HT-29 (cell line): ENCODE data around the gene RAI14. TPM values are rescaled to one million over a fixed set of nuclear protein-coding genes. Genes with fewer than 3 reads are reported as not detected.

Source experiments
- DNase-seq: peaks from one replicate; pipeline ENCODE4 v3.0.0-alpha.2; 2015; ENCODE audit warnings: low spot score
- total RNA-seq: library from RNA; depleted of rRNA; stranded (reverse); fragments of >200 nt; shearing (Covaris generic); gene quantifications from 2 replicates; pipeline ENCODE4 v1.2.3, GENCODE V29; 2014

Gene RAI14
- total RNA-seq, 1 experiment from 2014 or later: 27.2 TPM

DNA sequence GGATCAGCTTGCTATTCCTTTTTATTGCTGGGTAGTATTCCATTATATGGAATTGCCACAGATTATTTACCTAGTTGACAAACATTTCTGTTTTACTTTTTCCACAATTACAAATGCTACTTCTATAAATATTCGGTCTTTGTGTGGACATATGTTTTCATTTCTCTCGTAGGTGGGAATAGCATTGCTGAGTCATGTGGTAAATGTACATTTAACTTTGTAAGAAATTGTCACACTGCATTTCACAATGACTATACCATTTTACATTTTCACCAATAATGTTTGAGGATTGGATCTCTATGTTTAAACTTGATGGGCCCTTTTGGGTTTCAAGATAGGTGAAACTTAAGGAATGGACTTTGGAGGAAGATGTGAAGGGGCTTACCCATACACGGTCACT, 19.7 kb downstream of the RAI14 start:
- DNase-seq: no peak

DNA sequence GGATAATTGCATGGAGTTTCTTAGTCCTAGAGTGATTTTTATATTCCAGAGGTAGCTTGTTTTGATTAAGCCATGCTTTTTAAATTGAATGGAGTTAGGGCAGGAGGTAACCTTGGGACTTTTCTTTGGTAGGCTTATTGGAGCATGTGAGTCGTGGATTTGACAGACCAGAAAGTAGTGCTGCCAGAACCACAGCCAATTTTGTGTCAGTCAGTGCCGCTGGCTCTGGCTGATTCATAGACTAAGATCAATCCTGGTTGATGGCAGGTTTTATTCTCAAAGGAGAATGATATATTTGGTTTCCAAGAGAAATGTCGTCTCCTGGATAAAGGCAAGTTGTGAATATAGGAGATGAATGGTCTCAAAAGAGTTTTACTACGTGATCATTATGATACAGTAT, 20.3 kb downstream of the RAI14 start:
- DNase-seq: no peak

DNA sequence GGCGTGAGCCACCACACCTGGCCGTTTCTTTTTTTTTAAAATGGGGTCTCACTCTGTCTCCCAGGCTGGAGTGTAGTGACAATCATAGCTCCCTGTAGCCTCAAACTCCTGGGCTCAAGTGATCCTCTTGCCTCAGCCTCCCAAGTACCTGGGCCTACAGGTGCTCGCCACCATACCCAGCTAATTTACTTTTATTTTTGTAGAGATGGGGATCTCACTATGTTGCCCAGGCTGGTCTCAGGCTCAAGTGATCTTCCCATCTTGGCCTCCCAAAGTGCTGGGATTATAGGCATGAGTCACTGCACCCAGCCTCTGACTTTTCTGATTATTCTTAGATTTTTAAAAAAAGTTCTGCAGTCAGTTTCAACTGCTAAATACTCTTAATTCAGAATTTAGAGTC, 21.3 kb downstream of the RAI14 start:
- no peak for DNase-seq

DNA sequence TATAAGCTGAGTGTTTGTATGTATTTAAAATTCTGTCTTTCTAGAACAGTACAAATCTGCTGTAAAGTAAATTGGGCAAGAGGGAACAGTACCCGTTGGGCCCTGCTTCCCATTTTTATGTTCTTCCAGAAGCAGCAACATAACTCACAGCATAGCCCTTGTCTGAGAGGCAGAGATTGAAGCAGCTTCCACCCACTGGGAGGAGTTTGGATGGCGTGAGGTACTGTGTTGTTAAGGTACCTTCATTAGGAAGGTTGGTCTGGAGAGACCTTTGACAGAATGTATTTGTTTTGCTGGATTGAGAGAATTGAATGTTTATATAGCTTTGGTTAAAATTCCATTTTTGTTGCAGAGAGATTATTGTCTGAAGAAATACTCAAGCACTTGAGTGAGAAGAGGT, 24.8 kb downstream of the RAI14 start:
- DNase-seq: no peak

DNA sequence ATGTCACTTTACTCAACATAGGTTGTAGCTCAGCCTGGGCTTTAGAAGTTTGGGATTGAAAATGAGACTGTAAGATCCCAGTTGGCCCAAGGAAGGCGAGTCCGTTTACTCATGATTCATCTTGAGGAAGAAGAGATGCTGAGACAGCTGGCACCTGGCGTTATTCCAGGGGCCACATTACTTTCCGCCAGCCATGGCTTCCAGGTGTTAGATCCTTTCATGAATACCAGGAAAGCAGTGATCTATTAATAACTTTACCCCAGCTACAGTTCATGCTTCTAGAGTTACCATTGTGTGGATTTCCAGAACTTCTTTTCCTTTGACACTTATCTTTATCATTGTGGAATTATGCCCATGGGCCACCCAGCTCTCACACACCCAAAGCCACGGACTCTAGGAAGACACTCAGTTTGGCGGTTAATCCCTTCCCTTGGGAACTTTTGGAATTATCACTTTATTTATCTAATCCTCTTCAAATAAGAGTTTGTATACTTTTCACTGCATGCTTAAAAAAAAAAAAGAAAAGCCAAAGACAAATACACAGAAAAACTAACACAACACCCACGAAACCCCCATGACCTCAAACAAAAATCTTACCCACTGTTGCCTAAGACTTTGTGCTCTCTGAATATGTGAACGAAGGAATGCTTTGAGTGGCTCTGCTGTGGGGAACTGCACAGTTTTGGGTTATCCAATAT, 26.9 kb downstream of the RAI14 start:
- peak; percentile 50 for DNase-seq

DNA sequence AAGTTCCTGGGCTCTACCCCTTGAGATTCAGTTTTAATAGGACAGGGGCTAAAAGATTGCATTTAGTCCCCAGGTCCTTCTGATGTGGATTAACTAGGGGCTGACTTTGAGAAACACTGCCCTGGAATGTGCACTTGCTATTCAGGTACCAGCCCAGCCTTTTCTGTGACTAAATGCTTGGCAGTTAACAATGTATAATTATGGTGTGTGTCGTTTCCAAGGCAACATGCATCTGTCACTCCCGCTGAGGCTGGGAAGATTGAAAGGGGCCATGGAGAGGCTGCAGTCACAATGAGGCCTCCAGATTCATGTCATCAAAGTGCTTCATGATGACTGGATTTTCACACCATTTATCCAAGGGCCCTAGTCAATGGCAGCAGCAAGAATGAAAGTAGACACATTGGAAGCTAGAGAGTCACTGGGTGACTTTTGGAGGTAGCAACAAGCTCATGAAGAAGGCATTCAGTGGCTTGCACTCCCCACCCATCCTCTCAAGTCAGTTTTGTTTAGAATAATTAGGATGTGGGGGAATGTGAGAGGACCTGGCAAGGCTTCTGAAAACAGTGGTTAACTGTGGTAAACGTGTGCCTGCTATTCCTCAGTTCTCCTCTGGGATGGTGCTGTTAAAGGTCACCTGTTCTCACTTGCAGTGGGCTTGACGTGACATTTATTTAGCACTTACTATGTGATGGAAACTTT, 28.3 kb downstream of the RAI14 start:
- peak; percentile 51 for DNase-seq

DNA sequence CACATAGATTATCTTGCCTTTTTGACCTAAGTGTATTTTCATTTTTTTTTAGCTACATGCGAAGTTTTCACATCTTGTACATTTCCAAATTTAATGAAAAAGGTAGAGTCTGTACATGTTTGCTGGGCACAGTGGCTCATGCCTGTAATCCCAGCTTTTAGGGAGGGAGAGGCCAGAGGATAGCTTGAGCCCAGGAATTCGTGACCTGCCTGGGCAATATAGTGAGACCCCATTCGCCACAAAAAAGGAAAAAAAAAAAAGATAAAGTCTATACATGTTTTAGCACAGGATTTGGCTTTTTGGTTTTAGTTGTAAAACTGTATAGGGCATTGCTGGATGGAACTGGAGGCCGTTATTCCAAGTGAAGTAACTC, 28.8 kb downstream of the RAI14 start:
- DNase-seq: no peak

DNA sequence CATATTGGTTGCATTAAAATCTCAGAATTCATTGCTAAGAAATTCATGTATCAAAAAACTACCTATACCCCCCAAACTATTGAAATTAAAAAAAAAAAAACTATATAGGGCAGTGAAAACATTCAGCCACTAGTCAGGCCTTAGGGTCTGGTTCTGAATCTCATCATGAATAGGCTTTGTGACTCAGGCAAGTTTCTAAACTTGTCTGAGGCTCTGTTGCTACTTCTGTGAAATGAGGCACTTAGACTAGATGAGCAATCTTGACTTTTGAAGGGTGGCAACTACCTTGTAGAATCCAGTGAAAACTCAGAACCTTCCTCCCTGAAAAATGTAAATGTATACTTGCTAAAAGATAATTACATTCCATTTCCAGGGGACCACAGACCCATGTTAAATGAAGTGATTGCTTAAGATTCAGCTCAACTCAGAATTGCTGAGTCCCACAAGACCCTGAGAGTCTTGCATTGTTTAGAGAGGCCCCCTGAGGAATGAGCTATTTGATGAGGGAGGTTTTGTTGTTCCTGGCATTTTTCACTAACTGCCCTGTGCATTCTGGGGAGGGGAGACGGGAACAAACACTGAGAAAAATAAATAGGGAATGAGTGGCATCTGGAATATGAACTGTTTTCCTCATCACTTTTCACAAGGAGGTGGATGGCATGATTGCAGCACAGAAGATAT, 29.5 kb downstream of the RAI14 start:
- no peak for DNase-seq

DNA sequence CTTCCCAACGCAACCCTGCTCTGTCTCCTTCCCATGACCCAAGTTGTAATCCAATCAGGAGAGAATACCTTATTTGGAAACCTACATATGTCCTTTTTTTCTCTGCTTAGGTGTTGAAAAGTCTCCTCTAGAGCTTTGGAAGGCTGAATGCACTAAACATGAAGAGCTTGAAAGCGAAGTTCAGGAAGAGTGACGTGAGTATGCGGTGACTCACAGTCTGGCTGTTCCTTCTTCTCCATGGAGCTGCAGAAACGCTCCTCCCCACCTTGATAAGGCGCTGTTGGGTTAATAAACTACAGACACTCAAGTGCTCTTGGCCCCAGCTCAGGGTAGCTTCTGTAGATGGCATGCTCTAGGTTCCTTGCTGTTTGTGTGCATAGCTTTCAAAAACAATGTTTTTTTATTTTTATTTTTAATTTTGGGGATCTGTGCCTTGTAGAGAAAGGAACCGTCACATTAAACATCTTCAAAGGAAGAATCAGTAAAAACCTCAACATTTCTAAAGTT, 30.7 kb downstream of the RAI14 start:
- peak; percentile 98 for DNase-seq

DNA sequence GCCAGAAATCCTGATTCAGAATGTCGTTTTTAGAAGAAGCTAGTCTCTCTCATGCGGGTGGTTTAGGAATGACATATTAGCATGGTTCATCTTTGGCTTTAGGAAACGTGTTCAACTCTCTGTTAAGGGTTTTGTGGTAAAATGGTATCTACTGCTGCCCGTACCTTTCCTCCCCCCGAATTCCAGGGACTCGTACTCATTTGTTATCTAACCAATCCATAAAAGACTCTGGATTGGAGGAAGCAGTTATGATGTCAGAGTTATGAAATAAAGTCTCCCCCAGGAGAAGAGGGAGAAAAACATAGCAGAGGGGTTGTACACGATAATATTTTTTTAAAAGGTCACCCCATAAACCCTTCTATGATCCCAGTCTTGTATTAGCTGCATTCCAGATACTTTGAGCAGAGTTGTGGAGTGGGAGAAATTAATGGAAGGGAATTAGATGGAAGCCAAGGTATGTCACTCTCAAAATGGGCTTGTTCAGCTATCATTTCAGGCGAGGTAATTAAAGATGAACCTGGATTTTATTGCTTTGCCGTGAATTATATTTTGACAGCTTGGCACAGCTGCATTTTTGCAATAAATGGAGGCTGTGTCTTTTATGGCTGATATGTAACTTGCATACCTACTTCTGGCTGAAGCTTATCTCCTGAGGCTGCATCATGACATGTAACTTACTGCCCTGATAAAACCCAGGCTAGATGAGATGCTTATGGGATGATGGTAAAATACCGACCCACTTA, 31.3 kb downstream of the RAI14 start:
- no peak for DNase-seq

DNA sequence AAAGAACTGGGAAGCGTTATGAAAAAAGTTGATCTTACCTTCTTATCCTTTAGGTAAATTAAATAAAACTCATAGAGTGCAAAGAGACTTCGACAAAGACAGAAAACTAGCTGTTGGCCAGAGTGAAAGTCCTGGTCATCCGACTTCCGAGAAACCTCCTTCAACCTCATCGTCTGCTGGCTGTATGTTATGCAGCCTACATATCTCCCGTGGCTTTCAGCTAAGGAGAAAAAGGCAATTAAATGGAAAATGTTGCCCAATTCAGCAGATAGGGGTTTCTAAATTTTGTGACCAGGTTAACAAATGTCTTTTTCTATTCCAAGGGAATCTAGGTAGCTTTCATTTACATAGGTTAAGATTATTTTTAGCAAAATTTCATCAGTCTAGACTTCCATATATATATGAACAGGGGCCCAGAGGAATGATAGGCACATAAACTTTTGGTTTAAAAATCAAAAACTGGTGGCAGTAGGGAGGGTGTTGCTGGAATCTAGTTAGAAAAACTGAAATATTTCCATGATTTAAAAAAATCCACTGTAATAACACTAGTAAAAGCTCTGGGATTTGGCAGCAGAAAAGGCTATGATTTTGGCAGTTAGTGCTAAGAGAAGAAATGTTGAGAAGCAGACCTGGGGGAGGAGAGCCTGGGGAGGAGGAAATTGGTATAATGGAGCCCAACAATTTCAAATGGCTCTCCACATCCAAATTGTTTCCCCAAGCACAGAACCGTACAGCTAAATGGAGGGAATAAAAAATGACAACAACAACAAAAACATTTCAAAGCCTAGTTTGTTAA, 32.1 kb downstream of the RAI14 start:
- DNase-seq: no peak

DNA sequence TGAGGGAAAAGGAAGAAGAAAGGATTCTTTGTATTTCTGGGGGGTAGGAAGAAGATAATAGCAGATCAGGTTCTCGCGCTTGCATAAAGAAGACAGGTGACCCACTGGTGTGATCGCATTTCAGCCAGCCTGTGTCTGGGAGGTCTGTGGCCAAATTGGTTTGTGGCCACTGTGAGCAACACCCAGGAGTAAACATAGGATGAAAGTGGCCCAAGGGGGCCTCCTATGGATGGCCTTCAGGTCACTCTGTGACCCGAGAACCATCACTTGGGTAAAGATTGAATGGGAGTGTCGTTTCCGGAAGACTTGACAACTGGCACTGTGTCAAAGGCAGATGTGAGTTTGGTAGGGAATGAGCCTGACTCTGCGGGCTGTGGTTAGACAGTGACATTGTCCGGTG, 34.2 kb downstream of the RAI14 start:
- no peak for DNase-seq

DNA sequence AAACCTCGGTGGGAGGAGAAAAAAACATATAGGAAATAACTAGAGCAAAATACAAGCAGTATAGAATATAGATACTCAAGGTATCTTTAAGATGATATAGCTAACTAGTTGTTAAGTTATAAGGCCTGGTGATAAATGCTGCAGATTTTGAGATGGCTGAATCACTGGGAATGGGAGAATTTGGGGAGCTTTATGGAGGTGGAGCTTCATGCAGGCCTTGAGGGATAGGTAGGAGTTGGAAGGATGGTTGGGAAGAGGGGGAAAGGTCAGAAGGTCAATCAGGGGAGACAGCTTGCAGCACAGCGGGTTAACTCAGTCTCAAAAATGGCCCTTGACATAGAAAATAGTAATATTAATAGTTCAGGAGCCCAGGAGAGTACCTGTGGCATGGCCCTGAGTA, 34.8 kb downstream of the RAI14 start:
- DNase-seq: no peak

DNA sequence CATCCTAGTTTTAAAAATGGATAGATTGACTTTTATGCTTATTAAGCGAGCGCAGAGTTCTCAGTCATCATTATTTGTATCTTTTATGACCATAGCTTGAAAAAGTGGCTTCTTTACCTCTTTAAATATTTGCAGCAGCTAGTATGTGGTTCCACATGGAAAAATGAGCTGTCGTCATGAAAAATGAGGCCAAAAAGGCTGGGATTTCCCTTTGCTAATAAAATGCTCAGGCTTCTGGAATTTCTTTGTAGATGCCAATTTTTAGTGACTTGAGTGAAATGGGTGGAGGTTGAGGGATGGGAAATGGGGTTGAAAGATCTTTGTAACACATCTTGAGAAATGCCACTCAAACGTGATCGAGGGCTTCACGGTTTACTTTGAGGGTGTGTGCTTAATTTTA, 35.2 kb downstream of the RAI14 start:
- DNase-seq: no peak

DNA sequence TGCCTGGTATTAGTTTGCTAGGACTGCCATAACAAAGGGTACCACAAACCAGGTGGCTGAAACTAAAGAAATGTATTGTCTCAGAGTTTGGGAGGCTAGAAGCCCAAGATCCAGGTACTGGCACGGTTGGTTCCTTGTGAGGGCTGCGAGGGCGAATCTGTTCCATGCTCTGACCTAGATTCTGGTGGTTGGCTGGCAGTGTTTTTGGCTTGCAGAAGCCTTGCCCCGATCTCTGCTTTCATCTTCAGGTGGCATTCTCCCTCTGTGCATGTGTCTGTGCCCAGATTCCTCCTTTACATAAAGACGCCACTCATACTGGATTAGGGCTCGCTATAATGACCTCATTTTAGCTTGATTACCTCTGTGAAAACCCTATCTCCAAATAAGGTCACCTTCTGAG, 36.7 kb downstream of the RAI14 start:
- no peak for DNase-seq

DNA sequence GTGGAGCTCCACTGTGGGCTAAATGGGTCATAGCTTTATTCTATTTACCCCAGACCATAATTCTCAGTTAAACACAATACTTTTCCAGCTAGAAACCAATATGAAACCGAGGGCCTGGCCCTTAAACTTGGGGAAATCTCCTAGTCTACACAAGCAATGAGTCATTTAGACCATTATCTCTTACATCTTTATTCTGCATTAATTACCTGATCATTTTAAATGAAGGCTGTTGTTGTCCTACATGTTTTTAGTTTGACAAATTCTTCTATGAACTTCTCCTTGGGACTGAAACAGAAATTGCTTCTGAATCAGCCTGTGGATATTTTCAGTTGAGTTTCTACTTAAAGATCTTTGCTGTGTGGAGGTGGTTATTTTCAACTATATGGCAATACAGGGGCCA, 37.9 kb downstream of the RAI14 start:
- no peak for DNase-seq

DNA sequence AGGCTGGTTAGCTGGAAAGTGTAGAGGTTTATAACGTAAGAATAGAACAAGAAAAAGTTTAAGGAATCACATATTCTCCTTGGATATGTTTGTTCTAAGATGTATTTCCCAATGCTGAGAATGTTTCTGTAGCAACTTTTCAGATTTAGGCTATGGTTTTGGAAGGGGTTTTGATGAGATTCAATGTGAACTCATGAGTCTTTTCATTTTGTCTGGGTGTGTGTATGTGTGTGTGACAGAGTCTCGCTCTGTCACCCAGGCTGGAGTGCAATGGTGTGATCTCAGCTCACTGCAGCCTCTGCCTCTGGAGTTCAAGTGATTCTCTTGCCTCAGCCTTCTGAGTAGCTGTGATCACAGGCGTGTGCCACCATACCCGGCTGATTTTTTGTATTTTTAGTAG, 38.6 kb downstream of the RAI14 start:
- DNase-seq: no peak

DNA sequence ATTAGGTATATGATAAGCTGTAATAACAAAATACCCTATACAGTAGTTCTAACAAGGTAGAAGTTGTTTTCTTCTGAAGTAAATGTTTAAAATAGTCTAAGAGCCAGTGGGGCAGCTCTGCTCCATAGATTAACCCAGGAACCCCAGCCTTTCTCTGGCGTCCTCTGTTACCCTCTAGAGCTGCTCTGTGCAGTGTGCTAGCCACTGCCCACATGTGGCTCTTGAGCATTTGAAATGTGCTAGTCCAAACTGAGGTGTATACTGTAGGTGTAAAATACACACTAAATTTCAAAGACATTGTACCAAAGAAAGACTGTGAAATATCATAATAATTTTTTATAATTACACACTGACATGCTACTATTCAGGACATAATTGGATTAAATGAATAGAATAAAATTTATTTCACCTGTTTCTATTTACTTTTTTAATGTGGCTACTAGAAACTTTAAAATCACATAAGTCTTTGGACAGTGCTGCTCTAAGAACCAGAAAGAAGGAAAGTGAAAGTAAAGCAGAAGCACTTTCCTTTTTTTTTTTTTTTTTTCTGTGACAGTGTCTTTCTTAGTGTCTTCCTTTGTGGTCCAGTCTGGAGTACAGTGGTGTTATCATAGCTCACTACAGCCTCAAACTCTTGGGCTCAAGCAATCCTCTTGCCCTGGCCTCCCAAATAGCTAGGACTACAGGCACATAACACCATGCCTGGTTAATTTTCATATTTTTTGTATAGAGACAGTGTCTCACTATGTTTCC, 39.3 kb downstream of the RAI14 start:
- no peak for DNase-seq

DNA sequence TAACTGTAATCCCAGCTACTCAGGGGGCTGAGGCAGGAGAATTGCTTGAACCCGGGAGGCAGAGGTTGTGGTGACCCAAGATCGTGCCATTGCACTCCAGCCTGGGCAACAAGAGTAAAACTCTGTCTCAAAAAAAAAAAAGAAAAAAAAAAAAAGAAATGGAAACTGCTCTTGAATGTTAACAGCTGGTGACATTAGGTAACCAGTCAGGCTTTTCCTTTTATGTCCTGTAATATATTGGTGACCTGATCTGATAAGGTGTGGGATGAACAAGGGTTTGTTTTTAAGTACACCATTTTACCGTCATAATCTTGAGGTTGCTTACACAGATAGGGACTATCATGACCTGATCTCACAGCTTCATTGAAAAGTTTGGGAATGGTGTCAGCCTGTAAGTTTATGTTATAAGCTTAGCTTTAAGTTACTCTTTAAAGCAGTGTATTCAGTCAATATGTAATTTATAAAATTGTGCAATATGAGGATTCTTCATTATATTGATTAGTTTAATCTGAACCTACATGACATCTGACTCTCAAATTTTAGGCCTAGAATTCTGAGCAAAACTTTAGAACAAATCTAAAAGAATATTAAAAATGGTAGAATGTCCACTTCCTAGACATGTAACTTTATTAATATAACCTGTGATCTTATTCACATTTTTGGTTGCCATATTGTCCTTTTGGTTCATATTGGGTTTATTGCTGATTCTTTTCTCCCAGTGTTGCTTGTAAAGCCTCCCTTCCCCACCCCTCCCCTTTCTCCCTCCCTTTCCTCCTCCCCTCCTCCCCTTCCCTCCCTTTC, 41.4 kb downstream of the RAI14 start:
- no peak for DNase-seq

DNA sequence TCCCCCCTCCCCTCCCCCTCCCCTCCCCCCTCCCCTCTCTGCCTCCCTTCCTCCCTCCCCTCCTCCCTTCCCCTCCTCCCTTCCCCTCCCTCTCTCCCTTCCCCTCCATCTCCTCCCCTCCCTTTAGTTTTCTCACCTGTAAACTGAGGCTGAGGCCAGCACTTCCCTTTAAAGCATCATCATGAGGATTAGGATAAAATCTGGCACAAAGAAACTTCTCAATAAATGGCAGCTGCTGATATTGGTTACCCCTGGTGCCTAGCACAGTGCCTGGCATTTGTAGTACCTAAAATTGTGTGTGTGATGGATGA, 41.9 kb downstream of the RAI14 start:
- DNase-seq: no peak
